Measurements from ENCODE around the gene ALS2CL.

Gene ALS2CL

DNA sequence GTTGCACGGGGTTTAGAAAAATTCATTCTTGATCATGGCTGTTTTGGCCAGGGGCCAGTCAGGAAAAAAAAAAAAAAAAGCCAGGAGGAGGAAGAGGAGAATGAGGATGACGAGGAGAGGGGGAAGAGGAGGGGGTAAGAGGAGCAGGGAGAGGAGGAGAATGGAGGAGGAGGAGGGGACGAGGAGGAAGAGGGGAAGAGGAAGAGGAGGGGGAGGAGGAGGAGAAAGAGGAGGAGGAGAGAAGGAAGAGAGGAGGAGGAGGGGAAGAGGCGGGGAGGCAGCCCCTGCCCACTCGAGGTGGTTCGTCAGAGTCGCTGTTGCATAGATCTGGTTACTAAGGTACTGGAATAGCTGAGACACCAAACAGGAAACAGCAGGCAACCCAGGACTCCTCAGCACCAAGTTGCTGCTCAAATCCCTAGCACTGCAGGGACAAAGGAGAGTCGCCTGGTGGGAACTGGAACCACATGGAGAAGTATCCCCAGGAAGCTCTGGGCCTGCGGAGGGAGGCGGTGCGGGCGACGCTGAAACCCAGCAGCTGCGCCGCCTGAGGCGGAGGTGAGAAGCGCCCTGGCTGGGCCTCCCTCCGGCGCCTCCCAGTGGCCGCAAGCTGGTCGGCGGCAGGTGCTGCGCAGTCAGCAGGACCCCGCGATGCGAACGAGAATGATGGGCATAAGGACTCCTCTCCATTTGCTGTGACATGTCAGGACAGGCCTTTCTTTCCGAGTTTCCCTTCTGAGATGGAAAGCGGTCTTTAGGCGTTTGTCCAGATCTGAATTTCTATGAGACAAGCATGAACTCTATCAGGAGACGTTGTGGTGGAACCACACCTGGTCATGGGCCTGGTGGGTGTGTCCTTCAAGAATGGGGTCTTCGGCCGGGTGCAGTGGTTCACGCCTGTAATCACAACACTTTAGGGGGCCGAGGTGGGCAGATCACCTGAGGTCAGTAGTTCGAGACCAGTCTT lies 63.6 kb downstream of the ALS2CL start:
- peak; percentile 46 to 68 (median 52) for DNase-seq (ENCODE audit: low read depth in 3 of 3)

GRCh38 chr3:46628901-46629369 lies 64.5 kb downstream of the ALS2CL start:
- DNase-seq (ENCODE audit: low read depth in 3 of 3) = no peak

DNA sequence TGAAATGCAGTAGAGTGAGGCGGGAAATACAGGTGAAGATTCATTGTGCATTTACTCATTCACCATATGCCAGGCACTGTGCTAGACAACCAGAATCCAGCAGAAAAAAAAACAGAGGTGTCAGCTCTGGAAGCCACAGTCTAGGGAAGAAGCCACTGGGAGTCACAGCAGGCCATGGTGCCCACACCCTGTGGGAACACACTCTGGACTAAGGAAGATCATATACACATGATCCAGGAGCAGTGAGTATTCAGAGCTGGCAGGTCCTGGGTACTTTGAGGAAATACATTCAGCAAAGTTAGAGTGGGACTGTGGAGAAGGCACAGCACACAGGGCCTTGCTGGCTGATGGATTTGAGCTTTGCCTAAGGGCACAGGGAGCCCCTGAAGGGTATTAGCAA lies 66.4 kb downstream of the ALS2CL start:
- DNase-seq (ENCODE audit: low read depth in 3 of 3) = no peak

DNA sequence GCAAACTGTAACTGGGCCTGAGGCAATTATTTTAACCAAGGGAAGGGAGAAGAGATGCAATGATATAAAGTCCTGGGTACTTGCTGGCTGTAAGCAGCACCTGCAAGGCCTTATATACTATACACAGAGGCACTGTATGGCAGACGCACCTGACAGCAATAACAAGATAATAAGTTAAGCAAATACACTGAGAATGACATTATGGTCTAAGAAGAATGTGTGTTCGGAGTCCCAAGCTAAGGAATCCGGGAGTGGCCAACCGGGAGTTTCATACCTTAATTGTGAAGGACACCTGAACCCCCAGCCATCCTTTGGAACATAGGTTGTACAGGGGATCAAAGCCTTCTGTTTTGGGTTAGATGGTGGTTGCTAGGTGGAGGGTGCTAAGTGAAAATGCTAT lies 67.4 kb downstream of the ALS2CL start:
- no peak for DNase-seq (ENCODE audit: low read depth in 3 of 3)

DNA sequence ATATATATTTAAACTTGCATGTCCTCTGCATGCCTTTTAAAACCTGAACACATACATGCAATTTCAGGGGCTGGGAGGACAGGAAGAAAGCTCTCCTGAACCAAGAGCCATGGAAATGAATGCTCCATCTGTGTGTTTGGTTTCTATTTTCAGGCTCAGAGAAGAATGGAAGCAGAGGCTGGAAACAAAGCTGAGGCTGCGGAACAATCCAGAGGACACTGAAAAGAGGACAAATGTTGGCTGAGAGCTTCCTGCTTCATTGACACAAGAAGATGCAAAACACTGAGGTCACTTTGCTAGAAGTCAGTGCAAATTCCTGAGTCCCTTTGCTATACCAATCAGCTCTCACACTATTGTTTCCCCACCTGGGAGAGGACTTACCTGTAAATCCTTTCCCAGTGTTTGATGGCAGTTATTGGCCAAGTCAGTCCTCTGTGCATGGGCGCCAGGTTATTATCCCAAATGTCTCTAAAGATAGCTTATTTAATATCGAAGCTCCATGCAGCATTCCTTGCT lies 68.4 kb downstream of the ALS2CL start:
- no peak for DNase-seq (ENCODE audit: low read depth in 3 of 3)

DNA sequence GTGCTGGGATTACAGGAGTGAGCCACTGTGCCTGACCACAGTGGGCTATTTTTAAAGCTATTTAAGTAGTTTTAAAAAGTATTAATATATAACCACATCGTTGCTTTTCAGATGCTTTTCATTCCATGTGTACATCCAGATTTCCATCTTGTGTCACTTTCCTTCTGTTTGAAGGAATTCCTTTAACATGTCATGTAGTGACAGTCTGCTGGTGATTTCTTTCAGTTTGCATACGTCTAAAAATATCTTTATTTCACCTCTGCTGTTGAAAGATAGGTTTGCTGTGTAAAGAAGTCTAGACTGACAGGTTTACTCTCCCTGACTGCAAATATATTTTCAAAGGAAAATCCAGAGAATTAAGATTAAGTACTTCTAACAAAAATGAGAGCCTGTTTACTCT lies 68.9 kb downstream of the ALS2CL start:
- DNase-seq (ENCODE audit: low read depth in 3 of 3) = no peak

DNA sequence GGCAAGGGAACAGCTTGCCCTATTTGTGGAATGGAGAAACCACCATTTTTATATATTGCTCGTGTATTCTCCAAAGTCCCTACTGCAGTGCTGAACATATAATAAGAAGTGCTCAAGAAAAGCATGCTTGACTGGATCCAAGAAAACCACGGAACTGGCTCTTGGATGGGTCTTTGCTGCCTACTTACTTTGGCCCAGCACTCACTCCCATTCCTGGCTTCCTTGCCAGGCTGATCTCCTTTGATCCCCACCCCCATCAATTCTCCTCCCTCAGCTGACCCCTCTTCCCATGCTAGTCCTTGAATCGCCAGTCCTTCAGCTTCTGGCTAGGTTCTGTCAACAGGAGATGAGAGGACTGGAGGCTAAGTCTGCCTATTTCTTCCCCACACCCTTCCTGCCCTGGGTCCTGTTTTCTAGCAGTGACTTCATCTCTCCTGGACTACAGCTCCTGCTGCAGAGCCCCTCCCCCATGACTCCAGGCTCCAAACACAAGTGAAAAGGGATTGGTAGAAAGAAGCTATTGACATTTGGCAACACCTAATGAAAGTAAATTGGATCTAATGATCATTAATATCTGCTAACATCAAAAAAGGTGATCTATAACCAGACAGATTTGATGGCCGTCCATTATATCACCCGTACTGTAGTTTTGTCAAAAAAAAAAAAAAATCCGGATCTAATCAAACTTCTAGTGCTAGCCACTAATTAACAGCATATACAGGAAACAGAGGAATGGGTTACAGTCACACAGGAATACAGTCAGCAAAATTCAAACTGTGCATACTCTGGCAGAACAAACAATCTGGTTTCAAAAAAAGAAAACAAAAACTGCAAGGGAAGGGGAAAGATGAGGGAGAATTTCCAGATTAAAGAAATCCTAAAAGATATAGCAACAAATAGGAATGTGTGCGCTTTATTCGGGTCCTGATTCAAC lies 73.4 kb downstream of the ALS2CL start:
- DNase-seq (ENCODE audit: low read depth in 3 of 3) = no peak

Measured in stimulated activated CD4-positive, alpha-beta T cell treated with anti-CD3 and anti-CD28 coated beads, TNF-alpha, amount 100 ng/mL, for 48 hours (primary cell).